ACC112 (cell line): ENCODE results near the gene COG8.
"Not testable (repeated sequence)": the region's sequence is repeated elsewhere in the genome, so short reads cannot be mapped to it uniquely, and the experiment has no call there.

Experiments used
- H2AFZ ChIP-seq: fragments of 200-600 bp; sonication (generic); one replicate; pipeline ENCODE4 v1.6.0; 2017; ENCODE audit warnings: antibody characterized with exemption, low read length; ENCODE audit not compliant: unreplicated experiment
- H3K27ac ChIP-seq: fragments of 200-600 bp; sonication (generic); 2 replicates; pipeline ENCODE4 v1.5.1; 2014; ENCODE audit warnings: low read depth, mild to moderate bottlenecking, antibody characterized with exemption, low read length, moderate library complexity
- H3K27me3 ChIP-seq: fragments of 200-600 bp; sonication (generic); 2 replicates; pipeline ENCODE4 v1.6.1; 2014; ENCODE audit warnings: mild to moderate bottlenecking, antibody characterized with exemption, low read length, moderate library complexity, mixed read lengths; ENCODE audit not compliant: insufficient read depth
- H3K36me3 ChIP-seq: fragments of 200-600 bp; sonication (generic); 2 replicates; pipeline ENCODE4 v1.6.1; 2016; ENCODE audit warnings: mild to moderate bottlenecking, antibody characterized with exemption, low read length, moderate library complexity, mixed read lengths; ENCODE audit not compliant: insufficient read depth
- H3K4me1 ChIP-seq: fragments of 200-600 bp; sonication (generic); one replicate; pipeline ENCODE4 v1.6.1; 2016; ENCODE audit warnings: low read length, mixed read lengths; ENCODE audit not compliant: insufficient read depth, unreplicated experiment, control insufficient read depth
- H3K4me3 ChIP-seq: fragments of 200-600 bp; sonication (generic); 2 replicates; pipeline ENCODE4 v1.5.1; 2014; ENCODE audit warnings: mild to moderate bottlenecking, low read depth, low read length
- H3K79me2 ChIP-seq: fragments of 200-600 bp; sonication (generic); one replicate; pipeline ENCODE4 v1.6.0; 2016; ENCODE audit warnings: low read length; ENCODE audit not compliant: control insufficient read depth, unreplicated experiment, insufficient read depth

The COG8 gene

GRCh38 chr16:69309316-69309715 lies 30.0 kb downstream of the COG8 start:
- Histone ChIP-seq H3K4me3 (no peak overlapping the region), H3K4me1 (peaks cover 4% of the 10 kb centered on the region), H3K27me3 (no peaks in the 10 kb centered on the region), H3K36me3 (no peaks in the 10 kb centered on the region), H2AFZ (no peak overlapping the region), H3K79me2 (peaks cover 27% of the 10 kb centered on the region), H3K27ac (no peak overlapping the region)

- Histone ChIP-seq H3K4me3 (no peak overlapping the region), H2AFZ (no peak overlapping the region), H3K27ac (no peak overlapping the region), H3K4me1 (peaks cover 4% of the 10 kb centered on the region), H3K36me3 (no peaks in the 10 kb centered on the region), H3K79me2 (peaks cover 13% of the 10 kb centered on the region), H3K27me3 (no peaks in the 10 kb centered on the region)
These were observed 31.5 kb downstream of the COG8 start for GRCh38 chr16:69307856-69308255.

DNA sequence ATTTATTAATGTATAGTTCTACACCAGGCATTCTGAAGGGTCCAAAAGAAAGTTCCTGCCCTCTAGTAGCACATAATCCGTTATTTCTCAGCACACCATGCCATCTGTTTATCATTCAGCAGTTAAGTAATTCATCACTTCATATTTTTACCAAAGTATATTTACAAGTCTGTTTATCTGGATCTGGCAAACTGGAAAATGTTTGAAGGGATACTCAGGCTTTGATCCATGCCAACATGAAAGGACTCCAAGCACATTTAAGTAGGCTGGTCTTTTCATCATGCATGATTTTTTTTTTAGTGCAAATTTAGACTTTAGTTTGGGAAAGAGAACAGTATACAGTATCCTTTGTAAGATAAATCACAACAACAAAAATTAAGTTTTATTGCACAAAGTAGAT lies 32.3 kb downstream of the COG8 start:
- Histone ChIP-seq H3K4me1 (peaks cover 4% of the 10 kb centered on the region), H3K36me3 (no peaks in the 10 kb centered on the region), H3K27me3 (no peaks in the 10 kb centered on the region), H3K79me2 (peaks cover 7% of the 10 kb centered on the region), H2AFZ (no peak overlapping the region), H3K4me3 (no peak overlapping the region), H3K27ac (no peak overlapping the region)

- no peak overlapping the region for H2AFZ ChIP-seq
- H3K4me1 ChIP-seq, result peaks cover 4% of the 10 kb centered on the region
- no peak overlapping the region for H3K27ac ChIP-seq
- H3K79me2 ChIP-seq, result no peaks in the 10 kb centered on the region
- H3K27me3 ChIP-seq, result no peaks in the 10 kb centered on the region
- H3K36me3 ChIP-seq, result no peaks in the 10 kb centered on the region
- no peak overlapping the region for H3K4me3 ChIP-seq
These were observed 33.3 kb downstream of the COG8 start for GRCh38 chr16:69306031-69306430.

DNA sequence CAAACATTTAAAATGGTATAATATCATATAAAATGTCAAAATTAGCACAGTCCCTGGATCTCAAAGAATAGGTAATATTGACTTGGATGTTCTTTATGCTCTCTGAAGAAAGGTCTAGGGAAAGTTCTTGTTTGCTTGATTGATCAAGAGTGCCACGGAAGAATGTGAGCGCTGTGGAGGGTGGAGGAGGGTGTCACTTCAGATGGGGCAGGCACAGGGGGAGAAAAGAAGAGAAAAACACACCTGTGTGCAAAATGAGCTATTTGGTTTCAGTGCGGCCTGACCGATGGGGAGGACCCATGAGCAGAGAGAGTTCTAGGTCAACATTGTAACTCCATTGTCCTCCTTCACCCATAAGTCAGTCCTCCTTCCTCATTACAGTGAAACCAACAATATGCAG lies 37.1 kb downstream of the COG8 start:
- Histone ChIP-seq H3K4me3 (no peak overlapping the region), H2AFZ (no peak overlapping the region), H3K36me3 (no peaks in the 10 kb centered on the region), H3K27me3 (no peaks in the 10 kb centered on the region), H3K27ac (no peak overlapping the region), H3K4me1 (no peaks in the 10 kb centered on the region), H3K79me2 (no peaks in the 10 kb centered on the region)

DNA sequence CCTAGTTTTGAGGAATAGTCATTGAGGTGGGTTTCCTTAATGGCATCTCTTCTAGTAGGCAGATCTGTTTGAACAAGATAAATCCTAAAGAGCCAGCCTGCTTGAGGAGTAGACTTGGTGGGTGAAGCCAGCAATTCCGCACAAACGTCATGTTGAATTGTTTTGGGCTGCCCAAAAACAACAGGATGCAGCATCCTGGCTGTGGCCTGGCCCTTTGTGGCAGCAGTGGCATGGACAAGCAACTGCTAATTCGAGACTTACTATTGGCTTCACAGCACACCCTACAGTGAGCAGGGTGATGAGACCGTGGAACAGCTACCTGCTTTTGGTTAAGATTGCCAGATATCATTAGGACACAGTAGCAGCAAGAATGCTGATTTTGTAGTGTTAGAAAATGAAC lies 37.5 kb downstream of the COG8 start:
- Histone ChIP-seq H3K79me2 (no peaks in the 10 kb centered on the region), H3K27me3 (no peaks in the 10 kb centered on the region), H2AFZ (no peak overlapping the region), H3K4me1 (no peaks in the 10 kb centered on the region), H3K4me3 (no peak overlapping the region), H3K27ac (no peak overlapping the region), H3K36me3 (no peaks in the 10 kb centered on the region)

- Histone ChIP-seq H3K27ac (no peak overlapping the region), H3K27me3 (no peaks in the 10 kb centered on the region), H2AFZ (no peak overlapping the region), H3K36me3 (no peaks in the 10 kb centered on the region), H3K79me2 (no peaks in the 10 kb centered on the region), H3K4me3 (no peak overlapping the region), H3K4me1 (no peaks in the 10 kb centered on the region)
These were observed 38.2 kb downstream of the COG8 start for GRCh38 chr16:69301187-69301586.

GRCh38 chr16:69298261-69298660 lies 41.1 kb downstream of the COG8 start:
- Histone ChIP-seq H3K36me3 (no peaks in the 10 kb centered on the region), H2AFZ (no peak overlapping the region), H3K27ac (no peak overlapping the region), H3K4me1 (no peaks in the 10 kb centered on the region), H3K4me3 (no peak overlapping the region), H3K27me3 (no peaks in the 10 kb centered on the region), H3K79me2 (no peaks in the 10 kb centered on the region)

GRCh38 chr16:69296771-69297170 lies 42.6 kb downstream of the COG8 start:
- not testable (repeated sequence) for H3K27ac ChIP-seq, H3K4me3 ChIP-seq, H3K4me1 ChIP-seq, H2AFZ ChIP-seq, H3K79me2 ChIP-seq, H3K36me3 ChIP-seq, H3K27me3 ChIP-seq

DNA sequence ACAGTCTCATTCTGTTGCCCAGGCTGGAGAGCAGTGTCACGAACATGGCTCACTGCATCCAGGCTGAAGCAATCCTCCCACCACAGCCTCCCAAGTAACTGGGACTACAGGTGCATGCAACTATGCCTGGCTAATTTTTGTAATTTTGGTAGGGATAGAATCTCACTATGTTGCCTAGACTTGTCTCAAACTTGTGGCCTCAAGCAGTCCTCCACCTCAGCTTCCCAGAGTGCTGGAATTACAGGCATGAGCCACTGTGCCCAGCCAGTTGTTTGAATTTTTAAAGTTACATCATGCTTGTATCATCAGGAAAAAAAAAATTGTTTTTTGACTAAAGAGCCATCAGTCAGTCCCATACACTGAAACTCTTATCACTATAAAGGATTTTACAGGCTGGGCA lies 45.3 kb downstream of the COG8 start:
- Histone ChIP-seq H3K36me3 (no peaks in the 10 kb centered on the region), H3K79me2 (no peaks in the 10 kb centered on the region), H3K27me3 (no peaks in the 10 kb centered on the region), H3K4me3 (no peak overlapping the region), H3K4me1 (no peaks in the 10 kb centered on the region), H2AFZ (no peak overlapping the region), H3K27ac (no peak overlapping the region)

- Histone ChIP-seq H2AFZ (no peak overlapping the region), H3K79me2 (no peaks in the 10 kb centered on the region), H3K4me1 (no peaks in the 10 kb centered on the region), H3K4me3 (no peak overlapping the region), H3K27me3 (no peaks in the 10 kb centered on the region), H3K27ac (no peak overlapping the region), H3K36me3 (no peaks in the 10 kb centered on the region)
These were observed 46.0 kb downstream of the COG8 start for GRCh38 chr16:69293401-69293800.

DNA sequence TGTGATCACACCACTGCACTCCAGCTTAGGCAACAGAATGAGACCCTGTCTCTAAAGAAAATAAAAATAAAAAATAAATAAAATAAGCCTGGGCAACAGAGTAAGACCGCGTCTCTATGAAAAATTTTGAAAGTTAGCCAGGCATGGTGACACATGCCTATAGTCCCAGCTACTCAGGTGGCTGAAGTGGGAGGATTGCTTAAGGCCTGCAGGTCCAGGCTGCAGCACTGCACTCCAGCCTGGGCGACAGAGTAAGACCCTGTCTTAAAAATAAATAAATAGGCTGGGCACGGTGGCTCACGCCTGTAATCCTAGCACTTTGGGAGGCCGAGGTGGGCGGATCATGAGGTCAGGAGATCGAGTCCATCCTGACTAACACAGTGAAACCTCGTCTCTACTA lies 47.7 kb downstream of the COG8 start:
- H2AFZ ChIP-seq, H3K27ac ChIP-seq, H3K27me3 ChIP-seq, H3K4me3 ChIP-seq, H3K36me3 ChIP-seq, H3K4me1 ChIP-seq, H3K79me2 ChIP-seq: not testable (repeated sequence)
